GM12873 (cell line): ENCODE results near the gene ADAMTS4.

Experiments
- CTCF ChIP-seq: IDR thresholded peaks from 2 replicates; pipeline ENCODE4 v1.5.1; 2012; ENCODE audit warnings: low read depth, mild to moderate bottlenecking, moderate library complexity, low read length, control low read depth; ENCODE audit not compliant: insufficient read depth; ENCODE audit errors: missing control alignments

ADAMTS4 gene

GRCh38 chr1:161180639-161181038, 18.2 kb downstream of the ADAMTS4 start:
- peak; percentile 41 for TF ChIP-seq CTCF

GRCh38 chr1:161179698-161180097, 19.2 kb downstream of the ADAMTS4 start:
- no peak for TF ChIP-seq CTCF

- TF ChIP-seq CTCF = no peak
Observed at GRCh38 chr1:161177936-161178244, 21.0 kb downstream of the ADAMTS4 start.

GRCh38 chr1:161177112-161177935, 21.5 kb downstream of the ADAMTS4 start, which contains the start of gene B4GALT3:
Gene B4GALT3, minus strand, starts transcription at chr1:161177507. Its CDS starts 1,447 bp downstream, at chr1:161176060.
- no peak for TF ChIP-seq CTCF

GRCh38 chr1:161176468-161177111, 22.3 kb downstream of the ADAMTS4 start:
- no peak for TF ChIP-seq CTCF

GRCh38 chr1:161175771-161176453, 22.9 kb downstream of the ADAMTS4 start:
- TF ChIP-seq CTCF = no peak

- no peak for TF ChIP-seq CTCF
Observed at GRCh38 chr1:161174911-161175310, 23.9 kb downstream of the ADAMTS4 start.
